ENCODE data around the gene TTC12. TPM values are rescaled to one million over a fixed set of nuclear protein-coding genes. Genes with fewer than 3 reads are reported as not detected.

Gene TTC12
- total and polyA plus RNA-seq, 2 of the 8 experiments (the other 6 are each of a cell fraction or from before 2014, with no cell fraction given): 4.7 to 9.0 TPM

DNA sequence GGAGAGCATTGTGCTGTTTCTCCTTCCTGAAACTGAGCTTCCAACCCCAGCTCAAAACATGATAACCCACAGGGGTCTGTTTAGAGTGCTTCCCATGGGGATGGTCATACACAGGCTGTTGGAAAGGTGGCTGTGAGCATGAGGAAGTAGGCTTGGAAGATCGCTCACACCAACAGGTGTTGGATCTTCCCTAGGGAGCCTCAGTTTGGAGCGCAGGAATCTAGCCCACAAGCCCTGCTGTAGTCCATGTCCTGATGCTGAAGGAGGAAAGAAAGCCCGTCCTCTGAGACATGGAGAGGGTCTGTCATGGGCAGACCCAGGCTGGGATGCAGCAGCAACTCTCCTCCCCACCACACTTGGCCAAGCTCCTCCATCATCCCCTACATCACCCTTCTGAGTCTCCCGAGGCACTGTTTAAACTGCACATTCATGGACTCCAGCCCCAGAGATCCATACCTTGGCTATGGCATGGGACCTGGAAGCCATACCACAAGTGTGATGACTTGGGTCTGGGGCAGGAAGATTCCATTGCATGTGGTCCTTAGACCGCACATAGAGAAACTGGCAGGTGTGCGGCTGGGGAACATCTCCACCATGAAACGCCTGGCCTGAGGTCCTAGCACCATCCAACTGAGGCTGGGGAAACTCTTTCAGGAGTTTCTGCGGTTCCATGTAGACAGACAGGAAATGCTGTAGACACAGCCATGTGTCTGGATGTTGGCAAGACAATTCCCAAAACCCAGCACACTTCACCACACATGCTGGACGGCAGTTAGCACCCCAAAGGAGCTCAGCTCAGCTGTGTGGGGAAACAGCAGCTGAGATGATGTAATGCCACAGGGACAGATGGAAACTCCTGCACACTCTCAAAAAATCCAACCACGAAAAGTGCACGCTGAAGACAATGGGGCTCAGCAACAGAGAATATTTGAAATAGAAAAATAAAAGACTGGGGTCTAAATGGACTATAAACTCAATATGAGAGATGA lies 27.6 kb upstream of the TTC12 start (continued):
- TF ChIP-seq E2F6 (IDR thresholded peaks at IDR 0.05): no peak
- TF ChIP-seq NANOG (IDR thresholded peaks at IDR 0.05; ENCODE audit: insufficient read depth, low read depth, low read length, poor library complexity, severe bottlenecking): no peak
- no peak for TF ChIP-seq RBBP5 (IDR thresholded peaks at IDR 0.05; ENCODE audit: borderline replicate concordance, low read depth, low read length)
- TF ChIP-seq RFX5 (IDR thresholded peaks at IDR 0.05; ENCODE audit: borderline replicate concordance, low read depth, low read length): no peak
- no peak for TF ChIP-seq YY1 (IDR thresholded peaks at IDR 0.05; ENCODE audit: low read depth, low read length)
- TF ChIP-seq TAF1 (IDR thresholded peaks at IDR 0.05; ENCODE audit: low read depth, low read length): no peak
